Progenitor cell of endocrine pancreas (in vitro differentiated cells): ENCODE measurements around the gene ITGB1BP2. TPM values are rescaled to one million over a fixed set of nuclear protein-coding genes. Genes with fewer than 3 reads are reported as not detected.
A peak's percentile ranks its signal among the peaks of the same experiment; 100 is the strongest.

Source experiments
- DNase-seq: peaks from one replicate; pipeline ENCODE4 v3.0.0; 2021; ENCODE audit warnings: low spot score; ENCODE audit not compliant: unreplicated experiment
- H3K27ac Mint-ChIP-seq: 2 replicates; pipeline ENCODE4 v1.8.0; 2021; ENCODE audit warnings: mild to moderate bottlenecking, moderate library complexity, mixed read lengths
- H3K27me3 Mint-ChIP-seq: 2 replicates; pipeline ENCODE4 v1.8.0; 2021; ENCODE audit warnings: mixed read lengths
- H3K36me3 Mint-ChIP-seq: 2 replicates; pipeline ENCODE4 v1.8.0; 2022; ENCODE audit warnings: mixed read lengths; ENCODE audit not compliant: insufficient read depth
- H3K4me1 Mint-ChIP-seq: 2 replicates; pipeline ENCODE4 v1.8.0; 2021; ENCODE audit warnings: low read depth, mixed read lengths
- H3K4me3 Mint-ChIP-seq: 2 replicates; pipeline ENCODE4 v1.8.0; 2021; ENCODE audit warnings: low read depth, mild to moderate bottlenecking, moderate library complexity, mixed read lengths
- H3K9me3 Mint-ChIP-seq: 2 replicates; pipeline ENCODE4 v1.8.0; 2021; ENCODE audit warnings: low read depth, mixed read lengths
- total RNA-seq: library from RNA; stranded (reverse); gene quantifications from 2 replicates; pipeline ENCODE4 v1.2.1, GENCODE V29; 2021
- TF ChIP-seq, protein P1 (sequence below): fragments of 200-600 bp; sonication (generic); IDR thresholded peaks from one replicate; pipeline ENCODE4 v1.5.0; 2021; ENCODE audit warnings: antibody characterized with exemption, mild to moderate bottlenecking; ENCODE audit not compliant: unreplicated experiment

ITGB1BP2 gene
- total RNA-seq, 1 donor from 2014 or later: 5.8 TPM

DNA sequence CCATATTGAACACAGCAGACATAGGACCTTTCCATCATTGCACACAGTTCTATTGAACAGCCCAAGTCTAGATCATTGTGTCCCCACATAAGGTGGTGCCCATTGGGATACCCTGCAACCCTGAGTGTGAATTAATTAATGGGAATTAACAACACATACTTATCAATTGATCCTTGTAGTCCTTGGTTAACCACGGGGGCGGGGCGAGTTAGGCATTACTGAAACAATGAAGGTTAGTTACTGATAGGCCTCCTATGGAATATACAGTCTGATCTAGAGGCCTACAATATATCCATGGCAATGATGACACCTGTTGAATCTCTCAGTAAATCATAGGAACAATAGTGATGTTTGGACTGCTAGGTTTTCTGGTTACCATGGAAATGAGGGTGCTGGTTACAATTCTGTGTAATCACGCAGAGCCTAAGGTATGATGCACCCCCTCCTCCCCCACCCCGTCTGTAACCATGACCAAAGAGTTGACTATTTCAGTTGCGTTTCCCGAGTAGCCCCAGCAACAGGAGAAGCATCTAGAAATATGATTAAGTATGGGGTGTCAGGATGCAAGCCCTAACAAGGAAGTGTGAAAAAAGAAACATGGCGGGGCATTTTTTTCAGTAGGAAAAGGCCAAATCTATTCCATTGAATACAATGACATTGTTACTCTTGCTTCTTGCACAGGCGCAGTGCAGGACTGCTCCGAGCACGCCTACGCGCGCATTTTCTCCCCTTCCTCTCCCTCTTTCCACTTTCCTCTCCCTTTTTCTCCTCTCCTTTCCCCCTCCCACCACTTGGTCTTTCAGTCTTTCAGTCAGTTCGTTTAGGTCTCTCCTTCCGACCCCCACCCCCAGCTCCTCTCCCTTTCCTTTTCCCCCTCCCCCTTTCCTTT is 18.8 kb upstream of the ITGB1BP2 start:
- Mint-ChIP-seq H3K27me3 (no peaks in the 10 kb centered on the region), H3K4me3 (peak overlapping the region; percentile 98), H3K27ac (peak overlapping the region; percentile 100), H3K36me3 (peaks cover 8% of the 10 kb centered on the region), H3K9me3 (peaks cover 18% of the 10 kb centered on the region), H3K4me1 (peaks cover 4% of the 10 kb centered on the region)
- no peak for DNase-seq
- TF ChIP-seq, protein P1, sequence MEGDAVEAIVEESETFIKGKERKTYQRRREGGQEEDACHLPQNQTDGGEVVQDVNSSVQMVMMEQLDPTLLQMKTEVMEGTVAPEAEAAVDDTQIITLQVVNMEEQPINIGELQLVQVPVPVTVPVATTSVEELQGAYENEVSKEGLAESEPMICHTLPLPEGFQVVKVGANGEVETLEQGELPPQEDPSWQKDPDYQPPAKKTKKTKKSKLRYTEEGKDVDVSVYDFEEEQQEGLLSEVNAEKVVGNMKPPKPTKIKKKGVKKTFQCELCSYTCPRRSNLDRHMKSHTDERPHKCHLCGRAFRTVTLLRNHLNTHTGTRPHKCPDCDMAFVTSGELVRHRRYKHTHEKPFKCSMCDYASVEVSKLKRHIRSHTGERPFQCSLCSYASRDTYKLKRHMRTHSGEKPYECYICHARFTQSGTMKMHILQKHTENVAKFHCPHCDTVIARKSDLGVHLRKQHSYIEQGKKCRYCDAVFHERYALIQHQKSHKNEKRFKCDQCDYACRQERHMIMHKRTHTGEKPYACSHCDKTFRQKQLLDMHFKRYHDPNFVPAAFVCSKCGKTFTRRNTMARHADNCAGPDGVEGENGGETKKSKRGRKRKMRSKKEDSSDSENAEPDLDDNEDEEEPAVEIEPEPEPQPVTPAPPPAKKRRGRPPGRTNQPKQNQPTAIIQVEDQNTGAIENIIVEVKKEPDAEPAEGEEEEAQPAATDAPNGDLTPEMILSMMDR: no peak

DNA sequence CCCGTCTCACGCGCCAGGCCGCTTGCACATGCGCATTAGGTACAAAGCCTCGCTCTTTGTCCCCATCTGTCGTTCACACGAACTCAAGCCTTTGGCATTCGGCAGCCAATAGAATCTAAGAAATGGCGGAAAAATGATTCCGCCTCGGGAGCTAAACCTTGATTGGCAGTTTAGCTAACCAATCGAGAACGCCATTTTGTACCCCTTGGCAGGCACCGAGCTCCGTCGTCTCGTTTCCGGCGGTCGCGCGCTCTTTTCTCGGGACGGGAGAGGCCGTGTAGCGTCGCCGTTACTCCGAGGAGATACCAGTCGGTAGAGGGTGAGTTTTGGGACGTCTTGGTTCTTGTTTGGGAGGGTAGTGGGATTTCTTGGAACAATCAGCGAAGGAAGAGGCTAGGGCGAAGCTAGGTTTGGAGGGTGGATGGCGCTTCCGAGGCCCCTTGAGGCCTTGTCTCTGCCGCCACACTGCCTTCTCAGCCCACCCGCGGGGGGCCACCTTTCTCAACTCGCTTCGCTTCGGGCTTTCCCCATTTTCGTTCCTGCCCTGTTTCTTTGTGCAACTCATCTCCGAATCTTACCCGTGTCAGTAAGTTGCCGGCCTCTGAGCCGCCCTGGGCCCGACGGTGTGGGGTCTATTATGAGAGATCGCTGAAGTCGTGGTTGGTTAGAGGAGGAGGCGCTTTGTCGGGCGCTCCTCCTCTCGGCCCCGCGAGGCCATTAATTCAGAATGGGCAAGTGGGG is 18.0 kb upstream of the ITGB1BP2 start, which contains the start of gene NONO:
TSS of gene NONO (plus strand) at position 233 of the 741 bp plus-strand sequence. CDS start 7,003 bp downstream, outside the sequence.
- H3K27ac Mint-ChIP-seq: peak within 1 kb of the TSS; percentile 100
- peaks cover 18% of the 10 kb centered on the region for H3K9me3 Mint-ChIP-seq
- peak; percentile 74 for DNase-seq
- H3K36me3 Mint-ChIP-seq: peaks cover 8% of the 10 kb centered on the region
- no peaks in the 10 kb centered on the region for H3K27me3 Mint-ChIP-seq
- H3K4me1 Mint-ChIP-seq: peaks cover 4% of the 10 kb centered on the region
- H3K4me3 Mint-ChIP-seq: peak within 1 kb of the TSS; percentile 98
- TF ChIP-seq, protein P1: peak; percentile 11

DNA sequence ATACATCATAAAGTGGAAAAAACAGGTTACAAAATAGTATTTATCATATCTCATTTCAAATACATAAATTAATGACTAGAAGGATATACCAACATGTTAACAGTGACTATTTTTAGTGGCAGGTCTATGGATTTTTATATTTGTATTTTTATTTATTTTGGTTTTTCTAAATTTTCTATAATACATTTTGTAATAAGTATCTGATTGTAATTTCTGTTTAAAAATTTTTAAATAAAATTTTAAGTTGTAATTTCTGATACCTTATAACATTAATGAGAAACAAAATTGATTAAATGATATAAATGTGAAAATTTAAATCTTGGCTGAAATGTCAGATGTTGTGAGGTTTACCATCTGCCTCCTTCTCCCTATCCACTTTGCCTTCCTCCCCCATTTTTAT is 15.6 kb upstream of the ITGB1BP2 start:
- peaks cover 12% of the 10 kb centered on the region for H3K36me3 Mint-ChIP-seq
- TF ChIP-seq, protein P1: no peak
- peaks cover 5% of the 10 kb centered on the region for H3K4me1 Mint-ChIP-seq
- DNase-seq: no peak
- no peak overlapping the region for H3K27ac Mint-ChIP-seq
- no peaks in the 10 kb centered on the region for H3K27me3 Mint-ChIP-seq
- peaks cover 7% of the 10 kb centered on the region for H3K9me3 Mint-ChIP-seq
- H3K4me3 Mint-ChIP-seq: peak overlapping the region; percentile 98

DNA sequence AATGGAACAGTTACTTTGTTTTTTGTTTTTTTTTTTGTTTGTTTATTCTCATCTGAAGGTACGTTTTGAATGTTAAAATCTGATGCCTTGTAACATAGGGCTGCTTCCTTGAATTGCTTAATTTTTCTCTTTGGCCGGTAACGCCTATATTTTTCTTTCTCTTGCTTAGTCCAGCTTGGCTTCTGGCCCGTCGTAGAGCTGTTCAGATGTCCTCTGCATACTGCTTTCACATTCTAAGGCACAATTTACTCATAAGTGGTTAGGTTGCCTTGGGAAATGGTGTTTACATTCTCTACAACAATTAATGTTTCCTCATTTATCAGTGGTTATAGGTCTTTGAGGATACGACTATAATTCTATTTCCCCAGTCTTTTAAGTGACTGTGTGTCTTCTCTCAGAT is 10.2 kb upstream of the ITGB1BP2 start:
- Mint-ChIP-seq H3K27ac (no peak overlapping the region), H3K27me3 (no peaks in the 10 kb centered on the region), H3K36me3 (peaks cover 25% of the 10 kb centered on the region), H3K9me3 (peaks cover 6% of the 10 kb centered on the region), H3K4me1 (peaks cover 3% of the 10 kb centered on the region), H3K4me3 (no peak overlapping the region)
- TF ChIP-seq, protein P1: no peak
- DNase-seq: no peak

DNA sequence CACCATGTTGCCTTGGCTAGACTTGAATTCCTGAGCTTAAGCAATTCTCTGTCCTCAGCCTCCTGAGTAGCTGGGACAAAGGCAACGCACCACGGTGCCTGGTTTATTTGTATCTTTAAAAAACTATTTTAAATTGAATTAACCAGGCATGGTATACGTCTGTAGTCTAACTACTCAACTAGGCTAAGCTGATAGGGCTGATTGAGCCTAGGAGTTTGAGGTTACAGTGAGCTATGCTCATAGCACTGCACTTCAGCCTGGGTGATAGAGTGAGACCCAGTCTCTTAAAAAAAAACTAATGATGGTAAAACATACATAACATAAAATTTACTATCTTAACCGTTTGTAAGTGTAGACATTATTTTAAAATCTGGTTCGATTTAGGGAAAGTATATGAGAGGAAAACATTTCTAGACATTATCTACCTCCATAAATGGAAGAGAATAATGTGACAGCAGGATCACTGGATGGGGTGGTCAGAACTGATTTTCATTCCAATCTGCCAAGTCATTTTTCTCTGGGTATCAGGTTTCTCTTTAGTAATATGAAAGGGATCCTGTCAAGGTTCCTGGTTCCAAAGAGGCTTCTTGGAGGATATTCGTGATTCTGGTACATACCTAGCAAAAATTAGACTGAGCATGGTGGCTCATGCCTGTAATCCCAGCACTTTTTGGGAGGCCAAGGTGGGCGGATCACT is 8.7 kb upstream of the ITGB1BP2 start:
- Mint-ChIP-seq H3K4me1 (peaks cover 1% of the 10 kb centered on the region), H3K27me3 (no peaks in the 10 kb centered on the region), H3K4me3 (no peak overlapping the region), H3K27ac (no peak overlapping the region), H3K9me3 (peaks cover 12% of the 10 kb centered on the region), H3K36me3 (peaks cover 34% of the 10 kb centered on the region)
- TF ChIP-seq, protein P1: no peak
- DNase-seq: no peak
